ENCODE results near the gene ARRB1. TPM values are rescaled to one million over a fixed set of nuclear protein-coding genes. Genes with fewer than 3 reads are reported as not detected.

Gene ARRB1
- total and polyA plus RNA-seq, 2 of the 13 experiments (the other 11 are each of a cell fraction or from before 2014, with no cell fraction given), result 22.5 to 35.7 TPM

DNA sequence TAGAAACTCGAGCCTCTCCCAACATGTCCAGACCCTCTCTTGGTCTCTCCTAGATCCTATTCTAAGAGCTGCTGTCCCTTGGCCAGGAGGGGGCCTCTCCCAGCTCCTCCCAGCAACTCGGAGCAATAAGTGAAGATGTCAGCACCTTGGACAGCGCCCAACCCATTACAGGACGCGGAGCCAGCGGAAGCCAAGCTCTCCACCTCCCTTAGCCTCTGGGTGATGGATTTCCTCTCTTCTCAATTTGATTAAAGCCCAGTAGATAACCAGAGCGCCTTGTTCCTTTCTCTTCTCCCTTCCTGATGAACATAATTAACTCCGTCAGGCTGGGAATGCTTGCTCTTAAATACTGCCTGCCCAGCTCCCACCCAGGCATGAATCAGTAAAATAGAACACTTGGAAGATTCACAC lies 137.0 kb downstream of the ARRB1 start (continued):
- TF ChIP-seq, protein P1, sequence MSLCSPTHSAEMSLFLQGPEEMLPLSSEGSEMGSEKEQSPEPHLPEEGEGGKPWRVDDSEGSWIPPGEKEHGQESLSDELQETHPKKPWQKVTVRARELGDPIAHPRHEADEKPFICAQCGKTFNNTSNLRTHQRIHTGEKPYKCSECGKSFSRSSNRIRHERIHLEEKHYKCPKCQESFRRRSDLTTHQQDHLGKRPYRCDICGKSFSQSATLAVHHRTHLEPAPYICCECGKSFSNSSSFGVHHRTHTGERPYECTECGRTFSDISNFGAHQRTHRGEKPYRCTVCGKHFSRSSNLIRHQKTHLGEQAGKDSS (CRISPR knock-in tag; IDR thresholded peaks at IDR 0.05; ENCODE audit: borderline replicate concordance, low read depth), result peak; percentile 83; the same call in 1 of the 2 replicates
- TF ChIP-seq ZNF543 (CRISPR knock-in tag; IDR thresholded peaks at IDR 0.05) (peak; percentile 75; the same call in 1 of the 2 replicates), DNMT1 (CRISPR knock-in tag; IDR thresholded peaks at IDR 0.05) (no peak), TOPORS (CRISPR knock-in tag; IDR thresholded peaks at IDR 0.05) (no peak), JDP2 (CRISPR knock-in tag; IDR thresholded peaks at IDR 0.05; ENCODE audit: borderline replicate concordance) (0 out of 2 replicates have a peak, but pooled peaks have one; percentile 62), EHMT2 (IDR thresholded peaks at IDR 0.05; ENCODE audit: borderline replicate concordance, low read depth, low read length) (peak; percentile 98), TBX2 (CRISPR knock-in tag; IDR thresholded peaks at IDR 0.05; ENCODE audit: borderline replicate concordance) (peak; percentile 65), TBP (CRISPR knock-in tag; IDR thresholded peaks at IDR 0.05) (no peak), ZNF660 (CRISPR knock-in tag; IDR thresholded peaks at IDR 0.05; ENCODE audit: borderline replicate concordance, low read depth) (no peak), SSRP1 (CRISPR knock-in tag; IDR thresholded peaks at IDR 0.05) (no peak), SMARCC2 (IDR thresholded peaks at IDR 0.05) (no peak), NCOA2 (CRISPR knock-in tag; IDR thresholded peaks at IDR 0.05) (peak; percentile 79), SCMH1 (CRISPR knock-in tag; IDR thresholded peaks at IDR 0.05; ENCODE audit: borderline replicate concordance) (no peak), HNRNPLL (IDR thresholded peaks at IDR 0.05; ENCODE audit: low read depth, low read length, poor library complexity, severe bottlenecking) (no peak), ZNF550 (CRISPR knock-in tag; IDR thresholded peaks at IDR 0.05; ENCODE audit: borderline replicate concordance) (no peak), XRCC5 (optimal IDR thresholded peaks at IDR 0.05; ENCODE audit: low read length) (peak; percentile 94), ZNF670 (CRISPR knock-in tag; IDR thresholded peaks at IDR 0.05; ENCODE audit: borderline replicate concordance) (no peak), RFX5 (IDR thresholded peaks at IDR 0.05; ENCODE audit: low read depth, low read length) (no peak), ETV5 (CRISPR knock-in tag; IDR thresholded peaks at IDR 0.05; ENCODE audit: borderline replicate concordance) (peak; percentile 84), HOXA5 (CRISPR knock-in tag; IDR thresholded peaks at IDR 0.05) (peak; percentile 99), SIX4 (CRISPR knock-in tag; IDR thresholded peaks at IDR 0.05) (peak; percentile 80), ZNF878 (CRISPR knock-in tag; IDR thresholded peaks at IDR 0.05) (peak; percentile 94), TBX3 (IDR thresholded peaks at IDR 0.05; ENCODE audit: borderline replicate concordance) (no peak)
- TF ChIP-seq, protein P2, sequence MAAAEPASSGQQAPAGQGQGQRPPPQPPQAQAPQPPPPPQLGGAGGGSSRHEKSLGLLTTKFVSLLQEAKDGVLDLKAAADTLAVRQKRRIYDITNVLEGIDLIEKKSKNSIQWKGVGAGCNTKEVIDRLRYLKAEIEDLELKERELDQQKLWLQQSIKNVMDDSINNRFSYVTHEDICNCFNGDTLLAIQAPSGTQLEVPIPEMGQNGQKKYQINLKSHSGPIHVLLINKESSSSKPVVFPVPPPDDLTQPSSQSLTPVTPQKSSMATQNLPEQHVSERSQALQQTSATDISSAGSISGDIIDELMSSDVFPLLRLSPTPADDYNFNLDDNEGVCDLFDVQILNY (CRISPR knock-in tag; conservative IDR thresholded peaks at IDR 0.05), result peak; percentile 83
- TF ChIP-seq, protein P3, sequence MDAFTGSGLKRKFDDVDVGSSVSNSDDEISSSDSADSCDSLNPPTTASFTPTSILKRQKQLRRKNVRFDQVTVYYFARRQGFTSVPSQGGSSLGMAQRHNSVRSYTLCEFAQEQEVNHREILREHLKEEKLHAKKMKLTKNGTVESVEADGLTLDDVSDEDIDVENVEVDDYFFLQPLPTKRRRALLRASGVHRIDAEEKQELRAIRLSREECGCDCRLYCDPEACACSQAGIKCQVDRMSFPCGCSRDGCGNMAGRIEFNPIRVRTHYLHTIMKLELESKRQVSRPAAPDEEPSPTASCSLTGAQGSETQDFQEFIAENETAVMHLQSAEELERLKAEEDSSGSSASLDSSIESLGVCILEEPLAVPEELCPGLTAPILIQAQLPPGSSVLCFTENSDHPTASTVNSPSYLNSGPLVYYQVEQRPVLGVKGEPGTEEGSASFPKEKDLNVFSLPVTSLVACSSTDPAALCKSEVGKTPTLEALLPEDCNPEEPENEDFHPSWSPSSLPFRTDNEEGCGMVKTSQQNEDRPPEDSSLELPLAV (CRISPR knock-in tag; conservative IDR thresholded peaks at IDR 0.05; ENCODE audit: low read depth), result no peak
- TF ChIP-seq, protein P4, sequence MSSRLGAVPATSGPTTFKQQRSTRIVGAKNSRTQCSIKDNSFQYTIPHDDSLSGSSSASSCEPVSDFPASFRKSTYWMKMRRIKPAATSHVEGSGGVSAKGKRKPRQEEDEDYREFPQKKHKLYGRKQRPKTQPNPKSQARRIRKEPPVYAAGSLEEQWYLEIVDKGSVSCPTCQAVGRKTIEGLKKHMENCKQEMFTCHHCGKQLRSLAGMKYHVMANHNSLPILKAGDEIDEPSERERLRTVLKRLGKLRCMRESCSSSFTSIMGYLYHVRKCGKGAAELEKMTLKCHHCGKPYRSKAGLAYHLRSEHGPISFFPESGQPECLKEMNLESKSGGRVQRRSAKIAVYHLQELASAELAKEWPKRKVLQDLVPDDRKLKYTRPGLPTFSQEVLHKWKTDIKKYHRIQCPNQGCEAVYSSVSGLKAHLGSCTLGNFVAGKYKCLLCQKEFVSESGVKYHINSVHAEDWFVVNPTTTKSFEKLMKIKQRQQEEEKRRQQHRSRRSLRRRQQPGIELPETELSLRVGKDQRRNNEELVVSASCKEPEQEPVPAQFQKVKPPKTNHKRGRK (CRISPR knock-in tag; IDR thresholded peaks at IDR 0.05), result no peak
- TF ChIP-seq, protein P5, sequence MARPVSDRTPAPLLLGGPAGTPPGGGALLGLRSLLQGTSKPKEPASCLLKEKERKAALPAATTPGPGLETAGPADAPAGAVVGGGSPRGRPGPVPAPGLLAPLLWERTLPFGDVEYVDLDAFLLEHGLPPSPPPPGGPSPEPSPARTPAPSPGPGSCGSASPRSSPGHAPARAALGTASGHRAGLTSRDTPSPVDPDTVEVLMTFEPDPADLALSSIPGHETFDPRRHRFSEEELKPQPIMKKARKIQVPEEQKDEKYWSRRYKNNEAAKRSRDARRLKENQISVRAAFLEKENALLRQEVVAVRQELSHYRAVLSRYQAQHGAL (CRISPR knock-in tag; IDR thresholded peaks at IDR 0.05; ENCODE audit: not compliant biosample characterization), result peak; percentile 80
